ENCODE data around the gene SNX11. TPM values are rescaled to one million over a fixed set of nuclear protein-coding genes. Genes with fewer than 3 reads are reported as not detected.
"Not testable (repeated sequence)": the region's sequence is repeated elsewhere in the genome, so short reads cannot be mapped to it uniquely, and the experiment has no call there.

The SNX11 gene
- total RNA-seq, result 28.4 and 29.8 TPM in 2 replicates

- peak within 1 kb of the TSS; percentile 94 for H3K27ac Mint-ChIP-seq
- peaks cover 5% of the 10 kb centered on the region for H3K9me3 Mint-ChIP-seq
- peak within 1 kb of the TSS; percentile 98 for H3K4me3 Mint-ChIP-seq (ENCODE audit: low read depth)
- H3K36me3 Mint-ChIP-seq (ENCODE audit: low read depth), result peaks cover 18% of the 10 kb centered on the region
- intact Hi-C loops (cut with micrococcal nuclease), result no loop called here
- DNase-seq (ENCODE audit: low spot score), result peak; percentile 91
- H3K4me1 Mint-ChIP-seq (ENCODE audit: low read depth), result peaks cover 50% of the 10 kb centered on the region
- H3K27me3 Mint-ChIP-seq (ENCODE audit: low read depth), result no peaks in the 10 kb centered on the region
These were observed at the start of gene SNX11 for GRCh38 chr17:48107137-48108055. SNX11 (plus strand) TSS chr17:48107766; CDS start chr17:48112044, 4,278 bp downstream.

GRCh38 chr17:48058393-48059124 is 49.0 kb upstream of the SNX11 start:
- intact Hi-C loops (cut with micrococcal nuclease), result no loop called here
- Mint-ChIP-seq H3K4me1 (ENCODE audit: low read depth) (peaks cover 20% of the 10 kb centered on the region), H3K4me3 (ENCODE audit: low read depth) (no peak overlapping the region), H3K36me3 (ENCODE audit: low read depth) (peaks cover 76% of the 10 kb centered on the region), H3K27ac (peak overlapping the region; percentile 61), H3K27me3 (ENCODE audit: low read depth) (no peaks in the 10 kb centered on the region), H3K9me3 (no peaks in the 10 kb centered on the region)
- DNase-seq (ENCODE audit: low spot score), result no peak

GRCh38 chr17:48059125-48059668 is 48.4 kb upstream of the SNX11 start:
- H3K4me3 Mint-ChIP-seq (ENCODE audit: low read depth), result no peak overlapping the region
- peaks cover 16% of the 10 kb centered on the region for H3K4me1 Mint-ChIP-seq (ENCODE audit: low read depth)
- H3K9me3 Mint-ChIP-seq, result no peaks in the 10 kb centered on the region
- H3K36me3 Mint-ChIP-seq (ENCODE audit: low read depth), result peaks cover 76% of the 10 kb centered on the region
- no peak for DNase-seq (ENCODE audit: low spot score)
- intact Hi-C loops (cut with micrococcal nuclease), result no loop called here
- H3K27me3 Mint-ChIP-seq (ENCODE audit: low read depth), result no peaks in the 10 kb centered on the region
- no peak overlapping the region for H3K27ac Mint-ChIP-seq

- H3K27me3 Mint-ChIP-seq (ENCODE audit: low read depth), result no peaks in the 10 kb centered on the region
- no peak overlapping the region for H3K4me3 Mint-ChIP-seq (ENCODE audit: low read depth)
- peaks cover 83% of the 10 kb centered on the region for H3K36me3 Mint-ChIP-seq (ENCODE audit: low read depth)
- no peak overlapping the region for H3K27ac Mint-ChIP-seq
- H3K4me1 Mint-ChIP-seq (ENCODE audit: low read depth), result peaks cover 11% of the 10 kb centered on the region
- DNase-seq (ENCODE audit: low spot score), result no peak
- intact Hi-C loops (cut with micrococcal nuclease), result no loop called here
- no peaks in the 10 kb centered on the region for H3K9me3 Mint-ChIP-seq
These were observed 47.3 kb upstream of the SNX11 start for GRCh38 chr17:48060249-48060648.

GRCh38 chr17:48062273-48062672 is 45.3 kb upstream of the SNX11 start:
- H3K9me3 Mint-ChIP-seq, result no peaks in the 10 kb centered on the region
- no peak overlapping the region for H3K4me3 Mint-ChIP-seq (ENCODE audit: low read depth)
- intact Hi-C loops (cut with micrococcal nuclease), result no loop called here
- peaks cover 2% of the 10 kb centered on the region for H3K4me1 Mint-ChIP-seq (ENCODE audit: low read depth)
- no peaks in the 10 kb centered on the region for H3K27me3 Mint-ChIP-seq (ENCODE audit: low read depth)
- peaks cover 78% of the 10 kb centered on the region for H3K36me3 Mint-ChIP-seq (ENCODE audit: low read depth)
- no peak overlapping the region for H3K27ac Mint-ChIP-seq
- DNase-seq (ENCODE audit: low spot score), result no peak

- no peak overlapping the region for H3K27ac Mint-ChIP-seq
- peaks cover 2% of the 10 kb centered on the region for H3K4me1 Mint-ChIP-seq (ENCODE audit: low read depth)
- H3K9me3 Mint-ChIP-seq, result no peaks in the 10 kb centered on the region
- no peak overlapping the region for H3K4me3 Mint-ChIP-seq (ENCODE audit: low read depth)
- intact Hi-C loops (cut with micrococcal nuclease), result no loop called here
- DNase-seq (ENCODE audit: low spot score), result no peak
- peaks cover 62% of the 10 kb centered on the region for H3K36me3 Mint-ChIP-seq (ENCODE audit: low read depth)
- H3K27me3 Mint-ChIP-seq (ENCODE audit: low read depth), result no peaks in the 10 kb centered on the region
These were observed 42.9 kb upstream of the SNX11 start for GRCh38 chr17:48064638-48065037.

GRCh38 chr17:48066192-48066591 is 41.4 kb upstream of the SNX11 start:
- no peaks in the 10 kb centered on the region for H3K9me3 Mint-ChIP-seq
- peaks cover 57% of the 10 kb centered on the region for H3K36me3 Mint-ChIP-seq (ENCODE audit: low read depth)
- intact Hi-C loops (cut with micrococcal nuclease), result no loop called here
- no peak for DNase-seq (ENCODE audit: low spot score)
- peaks cover 2% of the 10 kb centered on the region for H3K4me1 Mint-ChIP-seq (ENCODE audit: low read depth)
- H3K27me3 Mint-ChIP-seq (ENCODE audit: low read depth), result no peaks in the 10 kb centered on the region
- H3K4me3 Mint-ChIP-seq (ENCODE audit: low read depth), result no peak overlapping the region
- H3K27ac Mint-ChIP-seq, result no peak overlapping the region

GRCh38 chr17:48066656-48067055 is 40.9 kb upstream of the SNX11 start:
- no peak overlapping the region for H3K27ac Mint-ChIP-seq
- intact Hi-C loops (cut with micrococcal nuclease), result no loop called here
- DNase-seq (ENCODE audit: low spot score), result no peak
- no peak overlapping the region for H3K4me3 Mint-ChIP-seq (ENCODE audit: low read depth)
- peaks cover 2% of the 10 kb centered on the region for H3K4me1 Mint-ChIP-seq (ENCODE audit: low read depth)
- H3K36me3 Mint-ChIP-seq (ENCODE audit: low read depth), result peaks cover 57% of the 10 kb centered on the region
- H3K27me3 Mint-ChIP-seq (ENCODE audit: low read depth), result no peaks in the 10 kb centered on the region
- H3K9me3 Mint-ChIP-seq, result no peaks in the 10 kb centered on the region

GRCh38 chr17:48067245-48067644 is 40.3 kb upstream of the SNX11 start:
- intact Hi-C loops (cut with micrococcal nuclease), result no loop called here
- DNase-seq (ENCODE audit: low spot score), result no peak
- Mint-ChIP-seq H3K36me3 (ENCODE audit: low read depth) (peaks cover 53% of the 10 kb centered on the region), H3K4me1 (ENCODE audit: low read depth) (peaks cover 2% of the 10 kb centered on the region), H3K4me3 (ENCODE audit: low read depth) (no peak overlapping the region), H3K27ac (no peak overlapping the region), H3K9me3 (no peaks in the 10 kb centered on the region), H3K27me3 (ENCODE audit: low read depth) (no peaks in the 10 kb centered on the region)

- DNase-seq (ENCODE audit: low spot score); H3K27ac Mint-ChIP-seq; intact Hi-C loops (cut with micrococcal nuclease); H3K4me1 Mint-ChIP-seq (ENCODE audit: low read depth); H3K4me3 Mint-ChIP-seq (ENCODE audit: low read depth); H3K9me3 Mint-ChIP-seq; H3K27me3 Mint-ChIP-seq (ENCODE audit: low read depth): not testable (repeated sequence)
- H3K36me3 Mint-ChIP-seq (ENCODE audit: low read depth), result peaks cover 47% of the 10 kb centered on the region
These were observed 39.8 kb upstream of the SNX11 start for GRCh38 chr17:48067808-48068207.

GRCh38 chr17:48068491-48068961 is 39.0 kb upstream of the SNX11 start:
- H3K9me3 Mint-ChIP-seq, result no peaks in the 10 kb centered on the region
- H3K4me3 Mint-ChIP-seq (ENCODE audit: low read depth), result no peak overlapping the region
- H3K36me3 Mint-ChIP-seq (ENCODE audit: low read depth), result peaks cover 50% of the 10 kb centered on the region
- no peak overlapping the region for H3K27ac Mint-ChIP-seq
- intact Hi-C loops (cut with micrococcal nuclease), result no loop called here
- no peaks in the 10 kb centered on the region for H3K27me3 Mint-ChIP-seq (ENCODE audit: low read depth)
- peaks cover 2% of the 10 kb centered on the region for H3K4me1 Mint-ChIP-seq (ENCODE audit: low read depth)
- no peak for DNase-seq (ENCODE audit: low spot score)

GRCh38 chr17:48070195-48070594 is 37.4 kb upstream of the SNX11 start:
- DNase-seq (ENCODE audit: low spot score), result no peak
- no peak overlapping the region for H3K4me3 Mint-ChIP-seq (ENCODE audit: low read depth)
- H3K27ac Mint-ChIP-seq, result no peak overlapping the region
- peaks cover 5% of the 10 kb centered on the region for H3K4me1 Mint-ChIP-seq (ENCODE audit: low read depth)
- peaks cover 50% of the 10 kb centered on the region for H3K36me3 Mint-ChIP-seq (ENCODE audit: low read depth)
- H3K9me3 Mint-ChIP-seq, result no peaks in the 10 kb centered on the region
- intact Hi-C loops (cut with micrococcal nuclease), result no loop called here
- H3K27me3 Mint-ChIP-seq (ENCODE audit: low read depth), result no peaks in the 10 kb centered on the region

GRCh38 chr17:48071654-48072053 is 35.9 kb upstream of the SNX11 start:
- H3K27ac Mint-ChIP-seq, result no peak overlapping the region
- H3K4me1 Mint-ChIP-seq (ENCODE audit: low read depth), result peaks cover 5% of the 10 kb centered on the region
- peaks cover 50% of the 10 kb centered on the region for H3K36me3 Mint-ChIP-seq (ENCODE audit: low read depth)
- H3K9me3 Mint-ChIP-seq, result no peaks in the 10 kb centered on the region
- no peak for DNase-seq (ENCODE audit: low spot score)
- H3K27me3 Mint-ChIP-seq (ENCODE audit: low read depth), result no peaks in the 10 kb centered on the region
- H3K4me3 Mint-ChIP-seq (ENCODE audit: low read depth), result no peak overlapping the region
- intact Hi-C loops (cut with micrococcal nuclease), result no loop called here
